ENCODE data around the gene WFDC1.

- TF ChIP-seq CTCF (IDR thresholded peaks at IDR 0.05) (no peak), POLR2A (IDR thresholded peaks at IDR 0.05) (no peak), POLR2AphosphoS5 (IDR thresholded peaks at IDR 0.05) (no peak)
Observed at GRCh38 chr16:84324434-84325262, 30.0 kb downstream of the WFDC1 start.
